OCI-LY7 (cell line): ENCODE measurements around the gene NSUN2.

Experiments
- EZH2phosphoT487 ChIP-seq: fragments of 200-600 bp; sonication (generic); IDR thresholded peaks from 2 replicates; pipeline ENCODE4 v1.6.1; 2018; ENCODE audit warnings: low read depth, borderline replicate concordance, mild to moderate bottlenecking, mixed run types, antibody characterized with exemption, low read length, moderate library complexity, mixed read lengths
- TF ChIP-seq, protein P1 (sequence below): fragments of 200-600 bp; sonication (generic); conservative IDR thresholded peaks from 2 replicates; pipeline ENCODE4 v1.5.1; 2014; ENCODE audit warnings: mild to moderate bottlenecking, antibody characterized with exemption, low read length, moderate library complexity, mixed read lengths

DNA sequence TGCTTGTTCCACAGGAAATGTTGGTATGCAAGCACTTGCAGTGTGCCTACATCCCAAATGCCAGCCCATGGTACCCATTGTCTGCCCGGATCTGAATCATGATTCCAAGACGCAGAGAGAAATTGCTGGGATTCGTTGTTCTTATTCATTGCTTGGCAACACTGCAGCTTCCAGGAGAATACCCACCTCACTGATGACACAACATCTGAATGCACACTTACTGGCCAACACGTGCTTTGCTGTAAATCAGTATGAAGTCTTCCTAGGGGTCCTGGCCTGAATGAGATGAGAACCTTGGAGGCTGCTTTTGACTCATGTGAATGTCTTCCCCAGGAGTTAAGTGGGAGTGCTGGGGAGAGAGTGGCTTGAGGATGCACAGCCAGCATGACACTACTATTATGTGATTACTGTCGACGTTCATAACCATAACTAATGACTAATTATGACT lies 12.0 kb upstream of the NSUN2 start:
- TF ChIP-seq, protein P1, sequence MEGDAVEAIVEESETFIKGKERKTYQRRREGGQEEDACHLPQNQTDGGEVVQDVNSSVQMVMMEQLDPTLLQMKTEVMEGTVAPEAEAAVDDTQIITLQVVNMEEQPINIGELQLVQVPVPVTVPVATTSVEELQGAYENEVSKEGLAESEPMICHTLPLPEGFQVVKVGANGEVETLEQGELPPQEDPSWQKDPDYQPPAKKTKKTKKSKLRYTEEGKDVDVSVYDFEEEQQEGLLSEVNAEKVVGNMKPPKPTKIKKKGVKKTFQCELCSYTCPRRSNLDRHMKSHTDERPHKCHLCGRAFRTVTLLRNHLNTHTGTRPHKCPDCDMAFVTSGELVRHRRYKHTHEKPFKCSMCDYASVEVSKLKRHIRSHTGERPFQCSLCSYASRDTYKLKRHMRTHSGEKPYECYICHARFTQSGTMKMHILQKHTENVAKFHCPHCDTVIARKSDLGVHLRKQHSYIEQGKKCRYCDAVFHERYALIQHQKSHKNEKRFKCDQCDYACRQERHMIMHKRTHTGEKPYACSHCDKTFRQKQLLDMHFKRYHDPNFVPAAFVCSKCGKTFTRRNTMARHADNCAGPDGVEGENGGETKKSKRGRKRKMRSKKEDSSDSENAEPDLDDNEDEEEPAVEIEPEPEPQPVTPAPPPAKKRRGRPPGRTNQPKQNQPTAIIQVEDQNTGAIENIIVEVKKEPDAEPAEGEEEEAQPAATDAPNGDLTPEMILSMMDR, result no peak
- TF ChIP-seq EZH2phosphoT487, result no peak
